IPS-20b (cell line): ENCODE results near the gene CHSY3.

Experiments
- H3K27ac ChIP-seq: one replicate; pipeline ENCODE4 v1.5.1; 2013; ENCODE audit warnings: low read length
- H3K27me3 ChIP-seq: 2 replicates; pipeline ENCODE4 v1.6.1; 2013; ENCODE audit warnings: mild to moderate bottlenecking, low read length, inconsistent platforms; ENCODE audit not compliant: insufficient read depth
- H3K36me3 ChIP-seq: 2 replicates; pipeline ENCODE4 v1.6.1; 2013; ENCODE audit warnings: low read depth, mild to moderate bottlenecking, inconsistent platforms, low read length, moderate library complexity; ENCODE audit not compliant: insufficient read depth
- H3K4me1 ChIP-seq: 2 replicates; pipeline ENCODE4 v1.6.1; 2013; ENCODE audit warnings: mild to moderate bottlenecking, control low read depth, inconsistent platforms, low read length, moderate library complexity; ENCODE audit not compliant: insufficient read depth
- H3K4me3 ChIP-seq: 2 replicates; pipeline ENCODE4 v1.5.1; 2013; ENCODE audit warnings: mild to moderate bottlenecking, low read length, inconsistent platforms
- H3K9ac ChIP-seq: 2 replicates; pipeline ENCODE4 v1.6.1; 2013; ENCODE audit warnings: low read depth, mild to moderate bottlenecking, inconsistent platforms, low read length, moderate library complexity
- H3K9me3 ChIP-seq: 2 replicates; pipeline ENCODE4 v1.6.1; 2013; ENCODE audit warnings: mild to moderate bottlenecking, low read depth, low read length, inconsistent platforms; ENCODE audit not compliant: insufficient read depth

The CHSY3 gene

GRCh38 chr5:130034566-130035210 is 130.4 kb downstream of the CHSY3 start:
- Histone ChIP-seq H3K36me3 (no peaks in the 10 kb centered on the region), H3K4me3 (no peak overlapping the region), H3K27me3 (no peaks in the 10 kb centered on the region), H3K4me1 (peaks cover 7% of the 10 kb centered on the region; the same call in 1 of the 2 replicates), H3K27ac (no peak overlapping the region), H3K9me3 (no peaks in the 10 kb centered on the region), H3K9ac (no peak overlapping the region)

GRCh38 chr5:130035388-130035787 is 131.1 kb downstream of the CHSY3 start:
- no peaks in the 10 kb centered on the region for H3K9me3 ChIP-seq
- no peaks in the 10 kb centered on the region for H3K36me3 ChIP-seq
- H3K4me1 ChIP-seq = peaks cover 7% of the 10 kb centered on the region; the same call in 1 of the 2 replicates
- no peak overlapping the region for H3K9ac ChIP-seq
- H3K27ac ChIP-seq = no peak overlapping the region
- no peak overlapping the region for H3K4me3 ChIP-seq
- H3K27me3 ChIP-seq = no peaks in the 10 kb centered on the region

GRCh38 chr5:130037905-130038304 is 133.6 kb downstream of the CHSY3 start:
- Histone ChIP-seq H3K9ac (no peak overlapping the region), H3K36me3 (no peaks in the 10 kb centered on the region), H3K27me3 (no peaks in the 10 kb centered on the region), H3K9me3 (no peaks in the 10 kb centered on the region), H3K4me1 (peaks cover 7% of the 10 kb centered on the region; the same call in 1 of the 2 replicates), H3K27ac (no peak overlapping the region), H3K4me3 (no peak overlapping the region)

- Histone ChIP-seq H3K9me3 (no peaks in the 10 kb centered on the region), H3K9ac (no peak overlapping the region), H3K27ac (no peak overlapping the region), H3K36me3 (no peaks in the 10 kb centered on the region), H3K4me3 (no peak overlapping the region), H3K27me3 (no peaks in the 10 kb centered on the region), H3K4me1 (no peaks in the 10 kb centered on the region)
Measured at GRCh38 chr5:130043834-130044233, 139.6 kb downstream of the CHSY3 start.

GRCh38 chr5:130045334-130045733 is 141.1 kb downstream of the CHSY3 start:
- H3K9ac ChIP-seq = no peak overlapping the region
- no peaks in the 10 kb centered on the region for H3K9me3 ChIP-seq
- no peaks in the 10 kb centered on the region for H3K36me3 ChIP-seq
- H3K4me1 ChIP-seq = no peaks in the 10 kb centered on the region
- no peak overlapping the region for H3K4me3 ChIP-seq
- H3K27ac ChIP-seq = no peak overlapping the region
- no peaks in the 10 kb centered on the region for H3K27me3 ChIP-seq

GRCh38 chr5:130050585-130050984 is 146.3 kb downstream of the CHSY3 start:
- Histone ChIP-seq H3K27me3 (no peaks in the 10 kb centered on the region), H3K9ac (no peak overlapping the region), H3K4me1 (no peaks in the 10 kb centered on the region), H3K9me3 (no peaks in the 10 kb centered on the region), H3K36me3 (no peaks in the 10 kb centered on the region), H3K27ac (no peak overlapping the region), H3K4me3 (no peak overlapping the region)

- no peaks in the 10 kb centered on the region for H3K36me3 ChIP-seq
- H3K27me3 ChIP-seq = no peaks in the 10 kb centered on the region
- H3K27ac ChIP-seq = no peak overlapping the region
- no peaks in the 10 kb centered on the region for H3K4me1 ChIP-seq
- H3K4me3 ChIP-seq = no peak overlapping the region
- H3K9ac ChIP-seq = no peak overlapping the region
- H3K9me3 ChIP-seq = no peaks in the 10 kb centered on the region
Measured at GRCh38 chr5:130052752-130053151, 148.5 kb downstream of the CHSY3 start.

GRCh38 chr5:130055572-130055971 is 151.3 kb downstream of the CHSY3 start:
- no peaks in the 10 kb centered on the region for H3K27me3 ChIP-seq
- no peaks in the 10 kb centered on the region for H3K36me3 ChIP-seq
- H3K4me1 ChIP-seq = no peaks in the 10 kb centered on the region
- H3K4me3 ChIP-seq = no peak overlapping the region
- no peaks in the 10 kb centered on the region for H3K9me3 ChIP-seq
- H3K9ac ChIP-seq = no peak overlapping the region
- H3K27ac ChIP-seq = no peak overlapping the region

GRCh38 chr5:130061746-130062145 is 157.5 kb downstream of the CHSY3 start:
- Histone ChIP-seq H3K9me3 (no peaks in the 10 kb centered on the region), H3K36me3 (no peaks in the 10 kb centered on the region), H3K4me1 (no peaks in the 10 kb centered on the region), H3K27ac (no peak overlapping the region), H3K4me3 (no peak overlapping the region), H3K27me3 (no peaks in the 10 kb centered on the region), H3K9ac (no peak overlapping the region)

GRCh38 chr5:130063603-130064002 is 159.3 kb downstream of the CHSY3 start:
- H3K4me3 ChIP-seq = no peak overlapping the region
- H3K36me3 ChIP-seq = no peaks in the 10 kb centered on the region
- no peaks in the 10 kb centered on the region for H3K4me1 ChIP-seq
- no peak overlapping the region for H3K27ac ChIP-seq
- no peaks in the 10 kb centered on the region for H3K9me3 ChIP-seq
- no peaks in the 10 kb centered on the region for H3K27me3 ChIP-seq
- H3K9ac ChIP-seq = no peak overlapping the region

GRCh38 chr5:130064484-130064883 is 160.2 kb downstream of the CHSY3 start:
- Histone ChIP-seq H3K27me3 (no peaks in the 10 kb centered on the region), H3K4me3 (no peak overlapping the region), H3K9ac (no peak overlapping the region), H3K36me3 (no peaks in the 10 kb centered on the region), H3K9me3 (no peaks in the 10 kb centered on the region), H3K4me1 (no peaks in the 10 kb centered on the region), H3K27ac (no peak overlapping the region)

GRCh38 chr5:130065617-130066016 is 161.4 kb downstream of the CHSY3 start:
- Histone ChIP-seq H3K4me3 (no peak overlapping the region), H3K4me1 (no peaks in the 10 kb centered on the region), H3K27ac (no peak overlapping the region), H3K36me3 (no peaks in the 10 kb centered on the region), H3K9ac (no peak overlapping the region), H3K27me3 (no peaks in the 10 kb centered on the region), H3K9me3 (no peaks in the 10 kb centered on the region)
